Progenitor cell of endocrine pancreas (in vitro differentiated cells): ENCODE measurements around the gene SYDE1. TPM values are rescaled to one million over a fixed set of nuclear protein-coding genes. Genes with fewer than 3 reads are reported as not detected.

Experiments
- DNase-seq: peaks from one replicate; pipeline ENCODE4 v3.0.0; 2021; ENCODE audit warnings: low spot score; ENCODE audit not compliant: unreplicated experiment
- H3K27ac Mint-ChIP-seq: 2 replicates; pipeline ENCODE4 v1.8.0; 2021; ENCODE audit warnings: mild to moderate bottlenecking, moderate library complexity, mixed read lengths
- H3K27me3 Mint-ChIP-seq: 2 replicates; pipeline ENCODE4 v1.8.0; 2021; ENCODE audit warnings: mixed read lengths
- H3K36me3 Mint-ChIP-seq: 2 replicates; pipeline ENCODE4 v1.8.0; 2022; ENCODE audit warnings: mixed read lengths; ENCODE audit not compliant: insufficient read depth
- H3K4me1 Mint-ChIP-seq: 2 replicates; pipeline ENCODE4 v1.8.0; 2021; ENCODE audit warnings: low read depth, mixed read lengths
- H3K4me3 Mint-ChIP-seq: 2 replicates; pipeline ENCODE4 v1.8.0; 2021; ENCODE audit warnings: low read depth, mild to moderate bottlenecking, moderate library complexity, mixed read lengths
- H3K9me3 Mint-ChIP-seq: 2 replicates; pipeline ENCODE4 v1.8.0; 2021; ENCODE audit warnings: low read depth, mixed read lengths
- total RNA-seq: library from RNA; stranded (reverse); gene quantifications from 2 replicates; pipeline ENCODE4 v1.2.1, GENCODE V29; 2021
- TF ChIP-seq, protein P1 (sequence below): fragments of 200-600 bp; sonication (generic); IDR thresholded peaks from one replicate; pipeline ENCODE4 v1.5.0; 2021; ENCODE audit warnings: antibody characterized with exemption, mild to moderate bottlenecking; ENCODE audit not compliant: unreplicated experiment

SYDE1 gene
- total RNA-seq, 1 donor from 2014 or later: 5.7 TPM

DNA sequence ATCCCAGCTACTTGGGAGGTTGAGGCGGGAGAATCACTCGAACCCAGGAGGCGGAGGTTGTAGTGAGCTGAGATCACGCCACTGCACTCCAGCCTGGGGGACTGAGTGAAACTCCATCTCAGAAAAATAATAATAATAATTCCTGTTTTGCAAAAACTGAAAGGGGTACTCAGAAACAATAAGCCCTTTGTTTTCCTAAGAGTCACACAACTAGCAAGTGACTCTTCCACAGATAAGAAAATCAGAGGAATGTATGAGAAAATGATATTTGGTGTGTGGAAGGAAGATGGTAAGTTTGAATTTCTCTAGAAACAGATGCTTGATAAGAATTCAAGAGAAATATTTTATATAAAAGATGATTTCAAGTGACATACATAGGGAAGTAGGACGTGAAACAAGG lies 35.1 kb downstream of the SYDE1 start:
- H3K9me3 Mint-ChIP-seq: peaks cover 7% of the 10 kb centered on the region
- TF ChIP-seq, protein P1, sequence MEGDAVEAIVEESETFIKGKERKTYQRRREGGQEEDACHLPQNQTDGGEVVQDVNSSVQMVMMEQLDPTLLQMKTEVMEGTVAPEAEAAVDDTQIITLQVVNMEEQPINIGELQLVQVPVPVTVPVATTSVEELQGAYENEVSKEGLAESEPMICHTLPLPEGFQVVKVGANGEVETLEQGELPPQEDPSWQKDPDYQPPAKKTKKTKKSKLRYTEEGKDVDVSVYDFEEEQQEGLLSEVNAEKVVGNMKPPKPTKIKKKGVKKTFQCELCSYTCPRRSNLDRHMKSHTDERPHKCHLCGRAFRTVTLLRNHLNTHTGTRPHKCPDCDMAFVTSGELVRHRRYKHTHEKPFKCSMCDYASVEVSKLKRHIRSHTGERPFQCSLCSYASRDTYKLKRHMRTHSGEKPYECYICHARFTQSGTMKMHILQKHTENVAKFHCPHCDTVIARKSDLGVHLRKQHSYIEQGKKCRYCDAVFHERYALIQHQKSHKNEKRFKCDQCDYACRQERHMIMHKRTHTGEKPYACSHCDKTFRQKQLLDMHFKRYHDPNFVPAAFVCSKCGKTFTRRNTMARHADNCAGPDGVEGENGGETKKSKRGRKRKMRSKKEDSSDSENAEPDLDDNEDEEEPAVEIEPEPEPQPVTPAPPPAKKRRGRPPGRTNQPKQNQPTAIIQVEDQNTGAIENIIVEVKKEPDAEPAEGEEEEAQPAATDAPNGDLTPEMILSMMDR: no peak
- H3K36me3 Mint-ChIP-seq: no peaks in the 10 kb centered on the region
- H3K27me3 Mint-ChIP-seq: peaks cover 16% of the 10 kb centered on the region
- no peak for DNase-seq
- H3K27ac Mint-ChIP-seq: no peak overlapping the region
- no peak overlapping the region for H3K4me3 Mint-ChIP-seq
- H3K4me1 Mint-ChIP-seq: no peaks in the 10 kb centered on the region

DNA sequence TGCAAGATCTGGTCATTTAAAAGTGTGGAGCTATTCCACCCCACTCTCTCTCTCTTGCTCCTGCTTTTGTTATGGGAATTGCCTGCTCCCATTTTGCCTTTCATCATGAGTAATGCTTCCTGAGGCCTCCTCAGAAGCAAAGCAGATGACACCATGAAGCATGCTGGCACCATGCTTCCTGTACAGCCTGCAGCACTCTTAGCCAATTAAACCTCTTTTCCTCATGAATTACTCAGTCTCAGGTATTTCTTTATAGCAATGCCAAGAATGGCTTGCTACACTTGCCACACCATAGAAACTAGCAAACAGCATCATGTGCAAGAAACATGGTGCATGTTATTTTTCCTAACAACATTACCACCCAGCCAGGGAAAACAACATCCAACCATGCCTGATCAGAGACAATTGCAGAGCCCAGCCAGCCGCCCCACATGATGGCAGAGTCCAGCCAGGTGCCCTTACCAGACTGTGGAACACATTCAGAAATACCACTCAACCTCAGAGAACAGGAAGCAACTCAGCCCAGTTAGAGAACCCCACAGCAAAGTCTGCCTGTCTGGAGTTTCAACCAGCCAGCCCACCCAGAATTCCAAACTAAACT lies 36.9 kb downstream of the SYDE1 start:
- no peak overlapping the region for H3K27ac Mint-ChIP-seq
- H3K4me3 Mint-ChIP-seq: no peak overlapping the region
- H3K36me3 Mint-ChIP-seq: no peaks in the 10 kb centered on the region
- no peaks in the 10 kb centered on the region for H3K4me1 Mint-ChIP-seq
- TF ChIP-seq, protein P1: no peak
- DNase-seq: no peak
- peaks cover 20% of the 10 kb centered on the region for H3K27me3 Mint-ChIP-seq
- peaks cover 5% of the 10 kb centered on the region for H3K9me3 Mint-ChIP-seq

DNA sequence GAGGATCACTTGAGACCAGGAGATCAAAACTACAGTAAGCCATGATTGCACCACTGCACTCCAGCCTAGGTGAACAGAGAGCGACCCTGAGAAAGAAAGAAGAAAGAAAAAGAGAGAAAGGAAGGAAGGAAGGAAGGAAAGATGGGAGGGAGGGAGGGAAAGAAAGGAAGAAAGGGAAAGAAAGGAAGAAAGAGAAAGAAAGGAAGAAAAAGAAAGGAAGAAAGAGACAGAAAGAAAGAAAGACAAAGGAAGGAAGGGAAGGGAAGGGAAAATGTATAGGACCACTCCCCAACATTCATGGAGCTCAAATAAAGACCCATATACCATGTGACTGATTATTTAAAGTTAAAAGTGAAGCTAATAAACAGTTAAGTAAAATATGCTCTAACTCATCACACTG lies 39.9 kb downstream of the SYDE1 start:
- no peaks in the 10 kb centered on the region for H3K4me1 Mint-ChIP-seq
- H3K27me3 Mint-ChIP-seq: peaks cover 17% of the 10 kb centered on the region
- no peak overlapping the region for H3K4me3 Mint-ChIP-seq
- TF ChIP-seq, protein P1: no peak
- no peak overlapping the region for H3K27ac Mint-ChIP-seq
- H3K9me3 Mint-ChIP-seq: no peaks in the 10 kb centered on the region
- DNase-seq: no peak
- no peaks in the 10 kb centered on the region for H3K36me3 Mint-ChIP-seq

DNA sequence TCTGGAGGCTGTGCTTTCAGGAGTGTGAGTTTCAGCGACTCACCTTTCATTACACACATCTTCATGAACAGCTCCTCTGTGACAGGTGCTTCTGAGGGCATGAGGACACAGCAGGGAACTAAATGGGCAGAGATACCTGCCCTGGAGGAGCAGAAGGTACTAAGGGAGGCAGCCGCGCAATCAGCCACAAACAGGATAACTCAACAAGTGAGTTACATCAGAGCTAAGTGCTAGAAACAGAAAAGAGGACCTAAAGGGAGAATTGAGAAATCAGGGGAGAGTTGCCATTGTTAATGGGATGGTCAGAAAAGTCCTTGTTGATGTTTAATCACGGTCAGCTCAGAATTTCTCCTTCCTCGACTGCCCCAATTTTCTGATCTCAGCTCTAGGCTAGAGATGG lies 42.5 kb downstream of the SYDE1 start:
- no peak for DNase-seq
- Mint-ChIP-seq H3K4me1 (no peaks in the 10 kb centered on the region), H3K36me3 (no peaks in the 10 kb centered on the region), H3K4me3 (no peak overlapping the region), H3K9me3 (peaks cover 6% of the 10 kb centered on the region), H3K27me3 (peaks cover 23% of the 10 kb centered on the region), H3K27ac (no peak overlapping the region)
- TF ChIP-seq, protein P1: no peak

DNA sequence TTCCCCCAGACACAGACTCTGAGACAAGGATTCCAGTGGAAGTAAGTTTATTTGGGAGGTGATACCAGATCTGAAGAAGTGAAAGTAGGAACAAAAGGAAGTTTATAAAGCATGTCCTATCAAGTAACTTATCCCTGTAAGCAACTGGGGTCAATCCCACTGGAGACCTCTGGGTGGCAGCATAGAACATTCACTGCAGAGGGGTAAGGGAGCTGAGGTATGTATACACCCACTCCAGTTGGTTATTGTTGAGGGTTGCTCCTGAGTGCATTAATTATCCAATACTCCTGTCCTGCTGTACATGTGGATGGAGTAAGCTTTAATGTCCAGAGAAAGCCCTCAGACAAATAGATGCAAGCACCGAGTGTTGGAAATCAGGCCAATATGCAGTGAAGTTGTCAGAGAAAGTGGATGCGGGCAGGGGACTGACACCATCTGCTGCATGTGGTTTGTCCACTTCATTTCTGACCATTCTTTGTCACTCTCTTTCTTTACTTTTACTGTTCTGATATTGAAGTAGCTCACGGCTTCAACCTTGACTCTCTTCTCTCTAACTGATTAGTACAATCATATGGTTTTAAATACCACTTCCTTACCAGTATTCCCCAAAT lies 46.9 kb downstream of the SYDE1 start:
- peaks cover 2% of the 10 kb centered on the region for H3K36me3 Mint-ChIP-seq
- H3K27me3 Mint-ChIP-seq: peaks cover 17% of the 10 kb centered on the region
- no peak overlapping the region for H3K27ac Mint-ChIP-seq
- no peak overlapping the region for H3K4me3 Mint-ChIP-seq
- DNase-seq: no peak
- H3K4me1 Mint-ChIP-seq: no peaks in the 10 kb centered on the region
- TF ChIP-seq, protein P1: peak; percentile 51
- H3K9me3 Mint-ChIP-seq: peaks cover 6% of the 10 kb centered on the region
